Upper lobe of left lung (tissue), 6 donors: ENCODE measurements around the gene RER1. TPM values are rescaled to one million over a fixed set of nuclear protein-coding genes. Genes with fewer than 3 reads are reported as not detected.

Source experiments
- ATAC-seq, 2 donors: fragments of 200-7000 bp; cut with Tn5 transposase; one replicate each; pipeline ENCODE4 v1.9.1; 2022; ENCODE audit warnings: mild to moderate bottlenecking in 2 of 2, moderate library complexity in 2 of 2; ENCODE audit not compliant: low FRiP score in 2 of 2
- DNase-seq, 2 donors: peaks; one replicate each; pipeline ENCODE4 v3.0.0-alpha.2; 2019 to 2020
- H3K27ac ChIP-seq, 4 donors: fragments of 200-600 bp; sonication (generic); one replicate each; pipeline ENCODE4 v1.5.1; 2016 to 2019
- H3K27me3 ChIP-seq, 4 donors: fragments of 200-600 bp; sonication (generic); one replicate each; pipeline ENCODE4 v1.5.1; 2017 to 2019
- H3K36me3 ChIP-seq, 4 donors: fragments of 200-600 bp; sonication (generic); one replicate each; pipeline ENCODE4 v1.5.1; 2016 to 2019
- H3K4me1 ChIP-seq, 4 donors: fragments of 200-600 bp; sonication (generic); one replicate each; pipeline ENCODE4 v1.5.1; 2018 to 2019
- H3K4me3 ChIP-seq, 4 donors: fragments of 200-600 bp; sonication (generic); one replicate each; pipeline ENCODE4 v1.5.1; 2017 to 2019; ENCODE audit warnings: mild to moderate bottlenecking in 2 of 4, moderate library complexity in 1 of 4
- H3K9me3 ChIP-seq, 4 donors: fragments of 200-600 bp; sonication (generic); one replicate each; pipeline ENCODE4 v1.5.1; 2018 to 2019
- CTCF ChIP-seq, 6 experiments: fragments of 450-650 bp in 4 of 6; fragments of 200-600 bp in 2 of 6; sonication (generic) in 2 of 6; IDR thresholded peaks; one replicate each; pipeline ENCODE4 v1.5.1; 2016 to 2019; ENCODE audit warnings: antibody characterized with exemption in 6 of 6
- EP300 ChIP-seq, 4 donors: sonication (generic); formaldehyde crosslinking; IDR thresholded peaks; one replicate each; pipeline ENCODE4 v1.5.1; 2017; ENCODE audit warnings: antibody characterized with exemption in 4 of 4, control low read depth in 2 of 4
- POLR2A ChIP-seq, 4 donors: fragments of 450-650 bp; IDR thresholded peaks; one replicate each; pipeline ENCODE4 v1.5.1; 2016 to 2017; ENCODE audit warnings: antibody characterized with exemption in 4 of 4, mild to moderate bottlenecking in 2 of 4
- POLR2AphosphoS5 ChIP-seq, 2 donors: sonication (generic); formaldehyde crosslinking; IDR thresholded peaks; one replicate each; pipeline ENCODE4 v1.5.1; 2017; ENCODE audit warnings: antibody characterized with exemption in 2 of 2
- WGBS, 2 donors: methylation state at CpG; one replicate each; pipeline ENCODE4 v1.1.5; 2017 to 2018; 5-methylcytosine and 5-hydroxymethylcytosine counted together
- total RNA-seq, 6 donors: library from RNA; depleted of rRNA in 4 of 6; stranded (reverse); fragments of >200 nt in 4 of 6; gene quantifications; one replicate each; pipeline versions ENCODE4 v1.1.0 to v1.2.1, GENCODE V29; 2016 to 2021
- donor health status: DM: no; HTN: no; CAD: no; lungs with moderate emphysema.
- donor health status: DM: no; HTN: yes; CAD: no; lungs with severe emphysema.

Gene RER1
- total RNA-seq, 6 donors from 2014 or later = 48.2 to 133 (median 61.1) TPM

DNA sequence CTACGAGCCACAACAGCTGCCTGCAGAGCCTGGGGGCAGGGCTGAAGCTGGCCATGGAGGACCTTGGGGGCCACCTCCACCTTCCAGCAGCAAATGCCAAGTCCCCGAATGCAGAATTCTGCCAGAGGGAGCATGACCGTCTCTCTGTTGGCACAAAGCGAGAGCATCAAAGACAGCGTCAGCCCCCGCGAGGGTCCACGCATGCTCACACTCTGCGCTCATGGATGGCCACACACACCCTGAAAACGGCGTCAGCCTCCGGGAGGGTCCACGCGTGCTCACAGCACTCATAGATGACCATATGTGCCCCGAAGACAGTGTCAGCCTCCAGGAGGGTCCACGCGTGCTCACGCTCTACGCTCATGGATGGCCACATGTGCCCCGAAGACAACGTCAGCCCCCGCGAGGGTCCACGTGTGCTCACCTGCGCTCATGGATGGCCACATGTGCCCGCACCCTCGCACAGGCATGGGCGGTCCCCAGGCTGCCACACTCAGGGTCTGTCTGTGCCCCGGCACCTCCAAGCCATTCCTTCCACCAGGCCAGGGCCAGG, 46.8 kb upstream of the RER1 start:
- Histone ChIP-seq H3K9me3 (no peaks in the 10 kb centered on the region), H3K4me1 (no peaks in the 10 kb centered on the region), H3K27me3 (no peaks in the 10 kb centered on the region), H3K27ac (no peak overlapping the region), H3K4me3 (no peak overlapping the region), H3K36me3 (no peaks in the 10 kb centered on the region)
- TF ChIP-seq CTCF (IDR thresholded peaks at IDR 0.05) (no peak), POLR2A (IDR thresholded peaks at IDR 0.05) (no peak), EP300 (IDR thresholded peaks at IDR 0.05) (no peak), POLR2AphosphoS5 (IDR thresholded peaks at IDR 0.05) (no peak)
- WGBS, 2 donors = 91 to 94% methylated on average over 14 to 27 of the region's 29 CpGs
- DNase-seq (peak in 1 of 2 donors; percentile 48), ATAC-seq (peak in 1 of 2 donors; percentile 15)

GRCh38 chr1:2345297-2346075, 46.2 kb upstream of the RER1 start:
- no peak overlapping the region for H3K27ac ChIP-seq
- H3K27me3 ChIP-seq = no peaks in the 10 kb centered on the region
- no peak for ATAC-seq
- peak in 1 of 2 donors; percentile 67 for DNase-seq
- TF ChIP-seq POLR2AphosphoS5 (IDR thresholded peaks at IDR 0.05) (no peak), CTCF (IDR thresholded peaks at IDR 0.05) (no peak), EP300 (IDR thresholded peaks at IDR 0.05) (no peak), POLR2A (IDR thresholded peaks at IDR 0.05) (no peak)
- H3K4me1 ChIP-seq = no peaks in the 10 kb centered on the region
- 88% methylated on average over 6 to 24 of the region's 24 CpGs for WGBS, 2 donors
- no peaks in the 10 kb centered on the region for H3K36me3 ChIP-seq
- no peaks in the 10 kb centered on the region for H3K9me3 ChIP-seq
- no peak overlapping the region for H3K4me3 ChIP-seq

DNA sequence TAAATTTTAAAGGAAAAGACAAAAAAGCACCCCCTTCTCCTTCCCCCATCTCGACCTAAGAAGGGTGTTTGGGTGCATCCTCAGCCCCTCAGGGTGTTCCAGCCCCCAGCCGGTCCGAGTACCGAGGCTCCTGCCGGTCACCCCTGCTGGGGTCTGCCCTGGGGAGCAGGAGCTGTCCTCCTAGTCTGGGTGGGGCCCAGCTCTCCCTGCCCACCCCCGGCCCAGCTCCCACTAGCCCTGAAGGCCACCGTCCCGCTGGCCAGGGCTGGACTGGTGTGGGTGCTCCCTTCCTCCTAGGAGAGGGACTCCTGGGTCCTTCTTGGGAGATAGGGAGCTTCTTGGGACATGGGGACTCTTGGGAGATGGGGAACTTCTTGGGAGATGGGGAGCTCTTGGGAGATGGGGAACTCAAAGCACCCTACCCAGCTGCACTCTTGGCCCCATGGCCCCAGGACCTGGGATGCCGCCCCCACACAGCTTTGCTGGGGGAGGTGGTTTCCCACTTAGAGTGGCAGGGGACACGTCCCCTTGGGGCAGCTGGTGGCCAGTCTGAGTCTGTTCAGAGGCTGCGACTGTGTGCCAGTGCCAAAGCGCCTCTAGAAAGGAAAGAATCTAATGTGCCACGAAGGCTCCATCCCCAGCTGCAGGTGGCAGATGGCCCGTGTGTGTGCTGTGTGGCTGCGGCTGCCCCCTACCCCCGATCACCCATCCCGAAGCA, 44.8 kb upstream of the RER1 start:
- Histone ChIP-seq H3K27me3 (no peaks in the 10 kb centered on the region), H3K36me3 (no peaks in the 10 kb centered on the region), H3K4me3 (no peak overlapping the region), H3K4me1 (no peaks in the 10 kb centered on the region), H3K27ac (no peak overlapping the region), H3K9me3 (no peaks in the 10 kb centered on the region)
- ATAC-seq (no peak), DNase-seq (peak in 1 of 2 donors; percentile 59)
- TF ChIP-seq POLR2A (IDR thresholded peaks at IDR 0.05) (no peak), CTCF (IDR thresholded peaks at IDR 0.05) (no peak), EP300 (IDR thresholded peaks at IDR 0.05) (no peak)
- 72 to 79% methylated on average over 6 to 13 of the region's 17 CpGs for WGBS, 2 donors

DNA sequence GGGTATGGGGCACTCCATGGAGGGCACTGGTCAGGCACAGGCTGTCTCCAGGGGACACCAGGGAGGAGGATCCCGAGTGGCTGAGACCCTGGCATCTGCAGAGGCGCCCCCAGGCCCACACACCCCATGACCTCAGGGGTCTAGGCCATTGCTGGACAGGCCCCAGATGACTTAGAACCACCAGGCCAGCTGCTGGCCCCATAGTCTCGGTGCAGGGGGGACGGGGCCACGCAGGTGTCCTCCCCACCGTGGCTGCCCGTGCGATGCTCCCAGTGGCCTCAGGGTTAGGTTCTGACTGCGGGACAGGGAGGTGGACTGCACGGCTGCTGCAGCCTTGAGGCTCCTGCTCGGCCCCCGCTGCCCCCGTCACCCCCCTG, 44.2 kb upstream of the RER1 start:
- DNase-seq = peak in 1 of 2 donors; percentile 58

More for the DNA sequence above, 44.2 kb upstream of the RER1 start:
- Histone ChIP-seq H3K4me1 (no peaks in the 10 kb centered on the region), H3K4me3 (no peak overlapping the region), H3K9me3 (no peaks in the 10 kb centered on the region), H3K36me3 (no peaks in the 10 kb centered on the region), H3K27me3 (no peaks in the 10 kb centered on the region), H3K27ac (no peak overlapping the region)
- WGBS, 2 donors = 60 to 83% methylated on average over 1 to 12 of the region's 13 CpGs
- TF ChIP-seq POLR2A (IDR thresholded peaks at IDR 0.05) = no peak
- TF ChIP-seq CTCF (IDR thresholded peaks at IDR 0.05) = no peak
- no peak for TF ChIP-seq POLR2AphosphoS5 (IDR thresholded peaks at IDR 0.05)
- no peak for TF ChIP-seq EP300 (IDR thresholded peaks at IDR 0.05)
- ATAC-seq = no peak
